Esophagus squamous epithelium (tissue), 5 donors: ENCODE data around the gene RGS9. TPM values are rescaled to one million over a fixed set of nuclear protein-coding genes. Genes with fewer than 3 reads are reported as not detected.

Experiments used
- DNase-seq: peaks from one replicate; lab custom pipeline; 2025; lab: John Stamatoyannopoulos, UW
- H3K27ac ChIP-seq, 4 donors: fragments of 200-600 bp; sonication (generic); one replicate each; pipeline ENCODE4 v1.5.1; 2016 to 2019; ENCODE audit warnings: mild to moderate bottlenecking in 1 of 4
- H3K27me3 ChIP-seq, 4 donors: fragments of 200-600 bp; sonication (generic); 1 replicate in 3 of 4; 2 replicates in 1 of 4; pipeline versions ENCODE4 v1.5.1 to v1.6.0; 2017 to 2021; ENCODE audit warnings: antibody characterized with exemption in 1 of 4
- H3K36me3 ChIP-seq, 3 donors: fragments of 200-600 bp; sonication (generic); one replicate each; pipeline ENCODE4 v1.5.1; 2016 to 2019
- H3K4me1 ChIP-seq, 3 donors: fragments of 200-600 bp; sonication (generic); one replicate each; pipeline ENCODE4 v1.5.1; 2017 to 2019
- H3K4me3 ChIP-seq, 4 donors: fragments of 200-600 bp; sonication (generic); 1 replicate in 3 of 4; 2 replicates in 1 of 4; pipeline ENCODE4 v1.5.1; 2016 to 2019; ENCODE audit warnings: mild to moderate bottlenecking in 2 of 4, moderate library complexity in 1 of 4
- H3K9me3 ChIP-seq, 3 donors: fragments of 200-600 bp; sonication (generic); one replicate each; pipeline ENCODE4 v1.5.1; 2016 to 2019
- POLR2A ChIP-seq, 4 donors: fragments of 450-650 bp; IDR thresholded peaks; one replicate each; pipeline ENCODE4 v1.6.1; 2017; ENCODE audit warnings: antibody characterized with exemption in 4 of 4, mild to moderate bottlenecking in 4 of 4, moderate library complexity in 3 of 4
- WGBS, 2 donors: methylation state at CpG; one replicate each; pipeline ENCODE4 v1.1.5; 2018; 5-methylcytosine and 5-hydroxymethylcytosine counted together
- intact Hi-C: fragments of 100-400 bp; cut with DNase I; formaldehyde crosslinking; loops from one replicate; pipeline ENCODE4 v1.15.0; 2022
- total RNA-seq, 4 donors: library from RNA; depleted of rRNA; stranded (reverse); fragments of >200 nt; gene quantifications; one replicate each; pipeline ENCODE4 v1.1.0, GENCODE V29; 2016
- TF ChIP-seq, protein P1 (sequence below), 6 experiments: fragments of 450-650 bp in 4 of 6; fragments of 200-600 bp in 2 of 6; sonication (generic) in 2 of 6; IDR thresholded peaks; one replicate each; pipeline ENCODE4 v1.5.1; 2016 to 2019; ENCODE audit warnings: antibody characterized with exemption in 6 of 6, mild to moderate bottlenecking in 4 of 6, moderate library complexity in 4 of 6
- donor health status: DM: yes; HTN: yes; CAD: no.

RGS9 gene
- total RNA-seq, 4 donors from 2014 or later = 0.45 to 8.1 (median 2.9) TPM

DNA sequence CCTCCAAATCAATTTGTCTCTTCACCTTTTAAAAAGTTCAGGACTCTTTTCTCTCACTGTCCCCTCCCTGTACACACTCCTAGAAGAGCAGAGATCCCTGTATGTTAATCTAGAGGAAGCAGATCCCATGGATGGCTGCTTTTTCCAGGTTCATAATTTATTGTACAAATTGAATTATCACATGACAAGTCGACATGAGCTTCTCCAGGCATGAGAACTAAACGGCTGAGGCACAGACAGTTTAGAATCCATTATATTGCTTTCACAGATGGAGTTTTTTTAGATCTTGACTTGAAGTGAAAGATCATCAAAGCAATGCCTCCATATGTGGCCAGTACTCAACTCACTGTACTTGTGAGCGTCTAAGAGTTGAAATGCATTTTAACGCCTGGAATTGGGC lies 47.9 kb downstream of the RGS9 start:
- peaks cover 0 to 12% (median 0%) of the 10 kb centered on the region in 4 donors for H3K27me3 ChIP-seq
- H3K4me1 ChIP-seq = peaks cover 0 to 7% (median 0%) of the 10 kb centered on the region in 3 donors
- no peak for DNase-seq
- H3K9me3 ChIP-seq = no peaks in the 10 kb centered on the region
- no peaks in the 10 kb centered on the region for H3K36me3 ChIP-seq
- TF ChIP-seq, protein P1, sequence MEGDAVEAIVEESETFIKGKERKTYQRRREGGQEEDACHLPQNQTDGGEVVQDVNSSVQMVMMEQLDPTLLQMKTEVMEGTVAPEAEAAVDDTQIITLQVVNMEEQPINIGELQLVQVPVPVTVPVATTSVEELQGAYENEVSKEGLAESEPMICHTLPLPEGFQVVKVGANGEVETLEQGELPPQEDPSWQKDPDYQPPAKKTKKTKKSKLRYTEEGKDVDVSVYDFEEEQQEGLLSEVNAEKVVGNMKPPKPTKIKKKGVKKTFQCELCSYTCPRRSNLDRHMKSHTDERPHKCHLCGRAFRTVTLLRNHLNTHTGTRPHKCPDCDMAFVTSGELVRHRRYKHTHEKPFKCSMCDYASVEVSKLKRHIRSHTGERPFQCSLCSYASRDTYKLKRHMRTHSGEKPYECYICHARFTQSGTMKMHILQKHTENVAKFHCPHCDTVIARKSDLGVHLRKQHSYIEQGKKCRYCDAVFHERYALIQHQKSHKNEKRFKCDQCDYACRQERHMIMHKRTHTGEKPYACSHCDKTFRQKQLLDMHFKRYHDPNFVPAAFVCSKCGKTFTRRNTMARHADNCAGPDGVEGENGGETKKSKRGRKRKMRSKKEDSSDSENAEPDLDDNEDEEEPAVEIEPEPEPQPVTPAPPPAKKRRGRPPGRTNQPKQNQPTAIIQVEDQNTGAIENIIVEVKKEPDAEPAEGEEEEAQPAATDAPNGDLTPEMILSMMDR (IDR thresholded peaks at IDR 0.05) = no peak
- TF ChIP-seq POLR2A (IDR thresholded peaks at IDR 0.05) = no peak
- H3K27ac ChIP-seq = no peak overlapping the region
- intact Hi-C loops = no loop called here
- H3K4me3 ChIP-seq = no peak overlapping the region
- 55 to 69% methylated on average over 4 of the region's 4 CpGs for WGBS, 2 donors

DNA sequence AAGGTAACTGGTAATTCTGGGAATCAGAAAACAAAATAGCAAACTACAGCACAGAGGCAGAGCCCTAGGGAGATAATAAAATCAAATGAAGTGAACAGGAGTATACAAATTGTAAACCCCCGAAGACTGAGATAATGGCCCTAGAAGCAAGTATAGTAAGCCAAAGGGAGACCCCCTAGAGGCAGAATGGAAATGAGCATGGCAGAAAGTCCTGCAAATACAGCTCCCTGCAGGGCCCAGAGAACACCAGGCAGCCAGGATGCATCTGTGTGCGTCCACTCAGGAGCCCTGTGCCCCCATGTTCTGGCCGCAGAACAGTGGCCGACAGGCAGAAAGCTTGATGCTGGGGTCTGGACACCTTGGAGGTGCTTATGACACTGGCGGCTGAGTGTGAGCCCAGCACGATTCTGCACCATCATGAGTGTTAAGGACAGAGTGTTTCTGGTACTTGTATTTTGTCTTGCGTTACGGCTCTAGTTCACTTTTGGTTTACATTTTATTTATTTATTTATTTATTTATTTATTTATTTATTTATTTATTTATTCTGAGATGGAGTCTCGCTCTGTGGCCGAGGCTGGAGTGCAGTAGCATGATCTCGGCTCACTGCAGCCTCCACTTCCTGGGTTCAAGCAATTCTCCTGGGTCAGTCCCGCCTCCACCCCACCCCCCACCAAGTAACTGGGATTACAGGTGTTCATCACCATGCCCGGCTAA lies 48.7 kb downstream of the RGS9 start:
- H3K27ac ChIP-seq = no peak overlapping the region
- intact Hi-C loops = no loop called here
- peaks cover 0 to 12% (median 0%) of the 10 kb centered on the region in 4 donors for H3K27me3 ChIP-seq
- H3K4me3 ChIP-seq = no peak overlapping the region
- H3K36me3 ChIP-seq = no peaks in the 10 kb centered on the region
- H3K9me3 ChIP-seq = no peaks in the 10 kb centered on the region
- TF ChIP-seq, protein P1 (IDR thresholded peaks at IDR 0.05) = no peak
- TF ChIP-seq POLR2A (IDR thresholded peaks at IDR 0.05) = no peak
- H3K4me1 ChIP-seq = peaks cover 0 to 7% (median 0%) of the 10 kb centered on the region in 3 donors
- WGBS, 2 donors = 87% methylated on average over 10 to 12 of the region's 13 CpGs
- DNase-seq = no peak

DNA sequence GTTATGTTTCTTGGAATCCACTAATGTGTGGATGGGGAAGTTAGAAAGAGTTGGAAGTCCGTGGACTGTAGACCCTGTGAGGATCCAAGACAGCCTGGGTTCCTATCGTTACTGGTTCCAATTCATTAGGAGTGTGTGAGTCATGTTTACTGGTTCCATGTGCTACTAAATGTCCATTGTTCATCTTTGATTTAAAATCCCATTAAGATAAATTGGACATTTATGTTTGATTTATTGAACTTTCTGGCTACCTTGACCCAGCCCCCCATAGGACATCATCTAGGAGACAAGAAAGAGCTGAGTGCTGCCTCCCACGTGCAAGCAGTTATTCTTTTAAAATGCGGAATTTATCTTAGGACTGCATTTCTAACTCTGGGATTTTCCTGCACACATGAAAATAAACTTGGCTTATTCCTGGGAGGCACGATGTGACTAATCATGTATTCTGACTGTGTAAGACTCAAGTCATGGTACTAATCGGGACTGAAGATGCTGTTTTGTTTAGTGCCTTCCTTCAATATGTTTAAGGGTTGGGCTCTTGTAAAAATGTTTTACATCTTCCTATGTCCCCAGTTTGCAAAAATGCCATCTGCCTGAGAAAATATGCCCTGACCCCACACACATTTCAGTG lies 53.4 kb downstream of the RGS9 start:
- TF ChIP-seq POLR2A (IDR thresholded peaks at IDR 0.05) = no peak
- TF ChIP-seq, protein P1 (IDR thresholded peaks at IDR 0.05) = no peak
- Histone ChIP-seq H3K4me3 (no peak overlapping the region), H3K27me3 (peaks cover 0 to 5% (median 0%) of the 10 kb centered on the region in 4 donors), H3K9me3 (no peaks in the 10 kb centered on the region), H3K27ac (no peak overlapping the region), H3K36me3 (no peaks in the 10 kb centered on the region), H3K4me1 (no peaks in the 10 kb centered on the region)
- no peak for DNase-seq
- intact Hi-C loops = no loop called here
- 72 to 80% methylated on average over 6 of the region's 6 CpGs for WGBS, 2 donors

DNA sequence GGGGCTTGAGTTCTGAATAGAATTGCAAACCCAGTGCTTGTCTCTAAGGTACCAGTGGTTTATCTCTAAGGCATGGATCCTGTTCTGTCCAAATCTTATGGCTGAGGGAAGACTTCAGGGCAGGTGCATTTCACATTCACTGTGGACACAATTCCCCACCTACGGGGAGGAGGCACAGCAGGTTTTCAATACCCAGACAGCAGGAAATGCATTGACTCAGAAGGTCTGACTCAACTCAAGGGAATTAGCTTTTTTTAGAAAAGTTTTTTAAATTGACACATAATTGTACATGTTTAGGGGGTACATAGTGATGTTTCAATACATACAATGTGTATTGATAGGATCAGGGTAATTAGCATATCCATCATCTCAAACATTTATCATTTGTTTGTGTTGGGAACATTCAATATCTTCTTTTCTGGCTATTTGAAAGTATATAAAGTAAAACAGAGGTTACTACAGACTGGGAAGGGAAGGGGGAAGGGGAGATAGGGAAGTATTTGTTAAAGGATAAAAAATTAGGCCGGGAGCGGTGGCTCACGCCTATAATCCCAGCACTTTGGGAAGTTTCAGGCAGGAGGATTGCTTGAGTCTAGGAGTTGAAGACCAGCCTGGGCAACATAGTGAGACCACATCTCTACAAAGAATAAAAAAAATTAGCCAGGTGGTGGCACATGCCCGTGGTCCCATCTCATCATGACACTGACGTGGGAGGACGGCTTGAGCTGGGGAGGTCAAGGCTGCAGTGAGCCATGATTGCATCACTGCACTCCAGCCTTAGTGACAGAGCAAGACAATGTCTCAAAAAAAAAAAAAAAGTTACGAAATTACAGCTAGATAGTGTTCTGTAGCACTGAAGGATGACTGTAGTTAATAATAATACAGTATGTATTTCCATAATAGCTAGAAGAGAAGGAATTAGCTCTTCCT lies 54.9 kb downstream of the RGS9 start:
- Histone ChIP-seq H3K4me1 (no peaks in the 10 kb centered on the region), H3K27me3 (peaks cover 0 to 5% (median 0%) of the 10 kb centered on the region in 4 donors), H3K27ac (no peak overlapping the region), H3K4me3 (no peak overlapping the region), H3K9me3 (no peaks in the 10 kb centered on the region), H3K36me3 (no peaks in the 10 kb centered on the region)
- no peak for DNase-seq
- 62 to 74% methylated on average over 8 of the region's 8 CpGs for WGBS, 2 donors
- intact Hi-C loops = no loop called here
- no peak for TF ChIP-seq POLR2A (IDR thresholded peaks at IDR 0.05)
- TF ChIP-seq, protein P1 (IDR thresholded peaks at IDR 0.05) = no peak
